K562 (cell line): ENCODE data around the gene MEF2D. TPM values are rescaled to one million over a fixed set of nuclear protein-coding genes. Genes with fewer than 3 reads are reported as not detected.

ENCODE experiments used
- CHAMP1 ChIP-seq: fragments of 450-650 bp; IDR thresholded peaks from 2 replicates; pipeline ENCODE4 v1.6.1; 2016; ENCODE audit warnings: mild to moderate bottlenecking
- COPS2 ChIP-seq: fragments of 450-650 bp; conservative IDR thresholded peaks from 2 replicates; pipeline ENCODE4 v1.6.1; 2016; ENCODE audit warnings: mild to moderate bottlenecking, moderate library complexity
- CXXC5 ChIP-seq: fragments of 250-450 bp; sonication (Bioruptor Pico); IDR thresholded peaks from 2 replicates; pipeline ENCODE4 v1.8.0; 2022; ENCODE audit warnings: inconsistent platforms, mild to moderate bottlenecking, moderate library complexity
- FOXP1 ChIP-seq: sonication (generic); formaldehyde crosslinking; IDR thresholded peaks from 2 replicates; pipeline ENCODE4 v1.8.0; 2022; ENCODE audit warnings: mild to moderate bottlenecking, missing genetic modification reagents
- HDAC2 ChIP-seq: fragments of 450-650 bp; IDR thresholded peaks from 2 replicates; pipeline ENCODE4 v1.6.1; 2016; ENCODE audit warnings: mild to moderate bottlenecking
- HES1 ChIP-seq: fragments of 450-650 bp; IDR thresholded peaks from 2 replicates; pipeline ENCODE4 v1.6.1; 2016; ENCODE audit warnings: low read depth, mild to moderate bottlenecking, moderate library complexity
- ID3 ChIP-seq, 2 experiments: fragments of 250-450 bp in 1 of 2; fragments of 450-650 bp in 1 of 2; sonication (Bioruptor Pico) in 1 of 2; IDR thresholded peaks; 2 replicates each; pipeline versions ENCODE4 v1.6.1 to v1.8.0; 2016 to 2021; ENCODE audit warnings: mild to moderate bottlenecking in 2 of 2, moderate library complexity in 2 of 2, missing compliant biosample characterization in 1 of 2, missing genetic modification characterization in 1 of 2
- IFI16 ChIP-seq: fragments of 250-450 bp; sonication (Bioruptor Pico); IDR thresholded peaks from 2 replicates; pipeline ENCODE4 v2.1.2; 2022; ENCODE audit warnings: mild to moderate bottlenecking, inconsistent platforms
- IRF9 ChIP-seq: fragments of 450-650 bp; IDR thresholded peaks from 2 replicates; pipeline ENCODE4 v1.6.1; 2016; ENCODE audit warnings: missing biosample characterization, missing genetic modification characterization
- MLLT1 ChIP-seq, 2 experiments: fragments of 450-650 bp; IDR thresholded peaks; 2 replicates each; pipeline ENCODE4 v1.6.1; 2016
- MNT ChIP-seq, 2 experiments: fragments of 450-650 bp; conservative IDR thresholded peaks; 2 replicates each; pipeline ENCODE4 v1.6.1; 2017; ENCODE audit warnings: mild to moderate bottlenecking in 2 of 2, moderate library complexity in 2 of 2
- NUFIP1 ChIP-seq: fragments of 450-650 bp; IDR thresholded peaks from 2 replicates; pipeline ENCODE4 v1.6.1; 2018; ENCODE audit not compliant: partially characterized antibody
- RHOXF2B ChIP-seq: fragments of 250-450 bp; sonication (Bioruptor Pico); conservative IDR thresholded peaks from 2 replicates; pipeline ENCODE4 v1.5.1; 2021
- RUNX1 ChIP-seq: sonication (generic); IDR thresholded peaks from 2 replicates; pipeline ENCODE4 v1.6.1; 2016; ENCODE audit warnings: antibody characterized with exemption, low read depth
- SMARCC2 ChIP-seq: fragments of 450-650 bp; IDR thresholded peaks from 2 replicates; pipeline ENCODE4 v1.6.1; 2017; ENCODE audit warnings: antibody characterized with exemption, moderate library complexity, mild to moderate bottlenecking, low read depth
- SP1 ChIP-seq: sonication (generic); formaldehyde crosslinking; IDR thresholded peaks from 2 replicates; pipeline ENCODE4 v1.8.1; 2022; ENCODE audit warnings: mild to moderate bottlenecking, missing genetic modification reagents
- TBL1XR1 ChIP-seq, 2 experiments: IDR thresholded peaks; 2 replicates each; pipeline ENCODE4 v1.6.1; 2012; ENCODE audit warnings: improper control_type of control experiment in 2 of 2, low read length in 2 of 2, mild to moderate bottlenecking in 1 of 2
- TBP ChIP-seq: optimal IDR thresholded peaks from 2 replicates; pipeline ENCODE3; 2011; ENCODE audit warnings: low read depth, low read length, improper control_type of control experiment
- THRAP3 ChIP-seq: fragments of 450-650 bp; IDR thresholded peaks from 2 replicates; pipeline ENCODE4 v1.6.1; 2016; ENCODE audit warnings: mild to moderate bottlenecking, inconsistent platforms, borderline replicate concordance
- ZEB2 ChIP-seq: fragments of 450-650 bp; IDR thresholded peaks from 2 replicates; pipeline ENCODE4 v1.6.1; 2016
- ZFX ChIP-seq: sonication (generic); formaldehyde crosslinking; IDR thresholded peaks from 2 replicates; pipeline ENCODE4 v1.8.0; 2022; ENCODE audit warnings: mild to moderate bottlenecking, missing genetic modification reagents, moderate library complexity
- ZNF696 ChIP-seq: fragments of 250-450 bp; sonication (Bioruptor Pico); conservative IDR thresholded peaks from 2 replicates; pipeline ENCODE4 v1.4.0; 2020; ENCODE audit warnings: mild to moderate bottlenecking, moderate library complexity
- polyA plus RNA-seq, 8 experiments: library from polyadenylated mRNA; depleted of rRNA in 4 of 8; stranded (reverse) in 5 of 8; unstranded in 3 of 8; fragments of >200 nt; fragmentation: Nextera tagmentation in 2 of 8; fragmentation: Illumina TruSeq in 1 of 8; extraction: Ambion mirVana in 2 of 8; extraction: Trizol in 1 of 8; gene quantifications; 2 replicates each; pipeline versions ENCODE4 v1.2.1 to v1.2.3, GENCODE V29; 2011 to 2014; ENCODE audit warnings: inconsistent platforms in 1 of 8, missing spikeins in 1 of 8
- total RNA-seq, 7 experiments: library from RNA; depleted of rRNA in 6 of 7; stranded (reverse); fragments of >200 nt in 6 of 7; fragmentation: Illumina TruSeq in 2 of 7; extraction: Trizol in 2 of 7; gene quantifications; 2 replicates each; pipeline versions ENCODE4 v1.2.1 to v1.2.3, GENCODE V29; 2011 to 2021; ENCODE audit warnings: low replicate concordance in 1 of 7

The MEF2D gene
- total and polyA plus RNA-seq, 9 of the 15 experiments (the other 6 are each of a cell fraction or from before 2014, with no cell fraction given) = 0.10 to 19.5 (median 2.6) TPM

- peak in 1 of 2 experiments; percentile 66; a peak in 2 of 4 replicates for TF ChIP-seq MNT (conservative IDR thresholded peaks at IDR 0.05)
- TF ChIP-seq ZEB2 = 0 out of 2 replicates have a peak, but pooled peaks have one; percentile 29
- peak; percentile 31 for TF ChIP-seq TBP
- no peak for TF ChIP-seq THRAP3
- no peak for TF ChIP-seq NUFIP1
- peak; percentile 29; the same call in 1 of the 2 replicates for TF ChIP-seq SP1 (CRISPR knock-in tag)
- TF ChIP-seq TBL1XR1 (IDR thresholded peaks at IDR 0.05; ENCODE audit: low read length in 2 of 2) = peak; percentile 76 to 90; a peak in 3 of 4 replicates
- TF ChIP-seq CHAMP1 = no peak; the same call in 1 of the 2 replicates
- peak in 1 of 2 experiments; percentile 94; a peak in 2 of 4 replicates for TF ChIP-seq MLLT1 (IDR thresholded peaks at IDR 0.05)
- TF ChIP-seq RHOXF2B (CRISPR knock-in tag) = no peak
- TF ChIP-seq HES1 = peak; percentile 76
- TF ChIP-seq HDAC2 = peak; percentile 93
- TF ChIP-seq IFI16 (CRISPR knock-in tag) = no peak
- TF ChIP-seq SMARCC2 = 0 out of 2 replicates have a peak, but pooled peaks have one; percentile 65
- TF ChIP-seq COPS2 = no peak
- TF ChIP-seq RUNX1 = 0 out of 2 replicates have a peak, but pooled peaks have one; percentile 31
- TF ChIP-seq IRF9 (tag) = no peak
- peak; percentile 79 for TF ChIP-seq CXXC5
- TF ChIP-seq ZNF696 = no peak
- TF ChIP-seq ZFX (CRISPR knock-in tag) = no peak
- peak; percentile 71; the same call in 1 of the 2 replicates for TF ChIP-seq FOXP1
- no peak for TF ChIP-seq ID3 (CRISPR knock-in tag; IDR thresholded peaks at IDR 0.05)
- peak; percentile 97 for TF ChIP-seq ID3 (tag; IDR thresholded peaks at IDR 0.05)
Observed at GRCh38 chr1:156460525-156460924, 40.0 kb downstream of the MEF2D start (continued).
